ENCODE data around the gene LMO4.

GRCh38 chr1:87369736-87370478 is 41.2 kb downstream of the LMO4 start:
- TF ChIP-seq CTCF (IDR thresholded peaks at IDR 0.05) = no peak
- TF ChIP-seq POLR2AphosphoS5 (IDR thresholded peaks at IDR 0.05) = no peak
- TF ChIP-seq POLR2A (IDR thresholded peaks at IDR 0.05) = no peak
